Endothelial cell of hepatic sinusoid (primary cell): ENCODE data around the gene GRIK2.

Experiments
- in situ Hi-C: cut with HindIII; loops from 2 replicates; pipeline ENCODE4 v1.10.0; 2017; ENCODE audit warnings: low sequenced_read_pairs

GRIK2 gene

GRCh38 chr6:102115911-102116310, 722.4 kb downstream of the GRIK2 start:
- in situ Hi-C loops = no loop called here

- in situ Hi-C loops = no loop called here
Observed at GRCh38 chr6:102118034-102118433, 724.5 kb downstream of the GRIK2 start.
